GM18511 (cell line): Measurements from ENCODE around the gene CUL3.
"Not testable (repeated sequence)": the region's sequence is repeated elsewhere in the genome, so short reads cannot be mapped to it uniquely, and the experiment has no call there.

ENCODE experiments used
- ATAC-seq: cut with Tn5 transposase; IDR thresholded peaks from one replicate; pipeline ENCODE4 v1.9.1; 2021; ENCODE audit warnings: mild to moderate bottlenecking, moderate library complexity; ENCODE audit not compliant: unreplicated experiment

The CUL3 gene

GRCh38 chr2:224583033-224583432 lies 2.1 kb downstream of the CUL3 start:
- not testable (repeated sequence) for ATAC-seq

- ATAC-seq, result no peak
These were observed 4.9 kb downstream of the CUL3 start for GRCh38 chr2:224580248-224580647.

GRCh38 chr2:224579411-224579810 lies 5.8 kb downstream of the CUL3 start:
- no peak for ATAC-seq

- no peak for ATAC-seq
These were observed 7.6 kb downstream of the CUL3 start for GRCh38 chr2:224577541-224577940.

GRCh38 chr2:224576088-224576715 lies 9.0 kb downstream of the CUL3 start:
- peak; percentile 88 for ATAC-seq

- ATAC-seq, result no peak
These were observed 10.6 kb downstream of the CUL3 start for GRCh38 chr2:224574423-224575084.

- no peak for ATAC-seq
These were observed 11.4 kb downstream of the CUL3 start for GRCh38 chr2:224573724-224574123.

GRCh38 chr2:224572338-224572737 lies 12.8 kb downstream of the CUL3 start:
- ATAC-seq, result no peak

GRCh38 chr2:224570328-224570993 lies 14.7 kb downstream of the CUL3 start:
- ATAC-seq, result peak; percentile 34

GRCh38 chr2:224569654-224570053 lies 15.5 kb downstream of the CUL3 start:
- no peak for ATAC-seq

GRCh38 chr2:224565452-224566035 lies 19.6 kb downstream of the CUL3 start:
- no peak for ATAC-seq

GRCh38 chr2:224563537-224563936 lies 21.6 kb downstream of the CUL3 start:
- no peak for ATAC-seq

- ATAC-seq, result no peak
These were observed 22.3 kb downstream of the CUL3 start for GRCh38 chr2:224562831-224563230.

GRCh38 chr2:224561234-224562005 lies 23.7 kb downstream of the CUL3 start:
- peak; percentile 87 for ATAC-seq

GRCh38 chr2:224560549-224560948 lies 24.6 kb downstream of the CUL3 start:
- no peak for ATAC-seq

GRCh38 chr2:224557610-224558009 lies 27.6 kb downstream of the CUL3 start:
- ATAC-seq, result no peak

GRCh38 chr2:224556381-224556780 lies 28.8 kb downstream of the CUL3 start:
- no peak for ATAC-seq

- ATAC-seq, result no peak
These were observed 29.3 kb downstream of the CUL3 start for GRCh38 chr2:224555823-224556366.

- no peak for ATAC-seq
These were observed 32.4 kb downstream of the CUL3 start for GRCh38 chr2:224552771-224553170.

GRCh38 chr2:224551693-224552092 lies 33.5 kb downstream of the CUL3 start:
- ATAC-seq, result no peak

- no peak for ATAC-seq
These were observed 38.2 kb downstream of the CUL3 start for GRCh38 chr2:224546926-224547325.
